GM12873 (cell line): ENCODE measurements around the gene UGT1A5.

ENCODE experiments used
- TF ChIP-seq, protein P1 (sequence below): IDR thresholded peaks from 2 replicates; pipeline ENCODE4 v1.5.1; 2012; ENCODE audit warnings: low read depth, mild to moderate bottlenecking, moderate library complexity, low read length, control low read depth; ENCODE audit not compliant: insufficient read depth; ENCODE audit errors: missing control alignments

The UGT1A5 gene

DNA sequence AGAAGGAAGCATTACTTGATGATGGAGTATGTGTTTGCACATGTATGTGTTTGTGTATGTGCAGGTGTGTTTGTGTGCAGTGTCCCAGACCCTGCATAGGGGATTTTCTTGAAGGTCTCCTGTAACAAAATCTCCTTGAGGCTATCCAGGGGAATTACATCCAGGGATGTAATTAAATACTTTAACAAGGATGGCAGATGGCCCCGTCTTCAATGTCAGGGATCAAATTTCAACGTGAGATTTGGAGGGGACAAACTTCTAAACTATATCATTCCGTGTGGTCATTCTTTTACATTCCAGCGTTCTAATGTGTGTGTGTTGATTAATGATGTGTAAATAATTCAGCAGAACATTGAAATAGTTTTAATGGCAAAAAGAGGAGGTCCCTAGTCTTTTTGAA, 37.7 kb upstream of the UGT1A5 start:
- TF ChIP-seq, protein P1, sequence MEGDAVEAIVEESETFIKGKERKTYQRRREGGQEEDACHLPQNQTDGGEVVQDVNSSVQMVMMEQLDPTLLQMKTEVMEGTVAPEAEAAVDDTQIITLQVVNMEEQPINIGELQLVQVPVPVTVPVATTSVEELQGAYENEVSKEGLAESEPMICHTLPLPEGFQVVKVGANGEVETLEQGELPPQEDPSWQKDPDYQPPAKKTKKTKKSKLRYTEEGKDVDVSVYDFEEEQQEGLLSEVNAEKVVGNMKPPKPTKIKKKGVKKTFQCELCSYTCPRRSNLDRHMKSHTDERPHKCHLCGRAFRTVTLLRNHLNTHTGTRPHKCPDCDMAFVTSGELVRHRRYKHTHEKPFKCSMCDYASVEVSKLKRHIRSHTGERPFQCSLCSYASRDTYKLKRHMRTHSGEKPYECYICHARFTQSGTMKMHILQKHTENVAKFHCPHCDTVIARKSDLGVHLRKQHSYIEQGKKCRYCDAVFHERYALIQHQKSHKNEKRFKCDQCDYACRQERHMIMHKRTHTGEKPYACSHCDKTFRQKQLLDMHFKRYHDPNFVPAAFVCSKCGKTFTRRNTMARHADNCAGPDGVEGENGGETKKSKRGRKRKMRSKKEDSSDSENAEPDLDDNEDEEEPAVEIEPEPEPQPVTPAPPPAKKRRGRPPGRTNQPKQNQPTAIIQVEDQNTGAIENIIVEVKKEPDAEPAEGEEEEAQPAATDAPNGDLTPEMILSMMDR = no peak

DNA sequence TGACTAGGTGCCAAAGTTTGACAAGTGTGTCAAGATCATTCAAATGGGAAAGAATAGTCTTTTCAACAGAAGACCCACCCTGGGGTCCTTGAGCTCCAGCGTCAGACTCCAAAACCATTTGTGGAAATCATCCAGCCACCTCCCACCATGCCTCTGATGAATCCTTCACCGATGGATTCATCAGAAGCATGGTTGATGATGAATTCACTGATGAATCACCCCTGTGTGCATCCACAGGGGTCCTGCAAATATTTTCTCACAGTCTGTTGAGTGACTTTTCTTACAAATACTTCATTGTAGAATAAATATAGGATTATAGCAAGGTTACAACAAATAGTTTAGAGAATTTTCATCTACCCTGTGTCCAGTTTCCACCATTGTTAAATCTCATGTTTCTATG, 36.7 kb upstream of the UGT1A5 start:
- TF ChIP-seq, protein P1 = no peak

DNA sequence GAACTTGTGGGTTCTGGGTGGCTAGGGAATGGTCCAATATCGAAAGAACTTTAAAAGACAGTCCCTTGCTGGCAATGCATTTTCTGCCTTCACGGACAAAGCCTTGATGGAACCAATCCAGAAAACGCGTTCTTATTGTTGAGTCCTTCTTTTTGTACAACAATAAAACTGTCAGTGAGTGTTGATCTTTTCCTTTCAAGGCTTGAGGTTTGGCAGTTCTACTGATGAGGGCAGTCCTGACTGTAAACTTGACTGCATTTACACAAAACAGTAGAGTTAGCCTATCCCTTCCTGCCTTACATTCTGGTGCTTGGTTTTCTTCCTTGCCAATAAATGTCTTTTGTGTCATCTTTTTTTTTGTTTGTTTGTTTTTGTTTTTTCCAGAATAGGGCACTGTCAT, 33.5 kb upstream of the UGT1A5 start:
- TF ChIP-seq, protein P1 = no peak

DNA sequence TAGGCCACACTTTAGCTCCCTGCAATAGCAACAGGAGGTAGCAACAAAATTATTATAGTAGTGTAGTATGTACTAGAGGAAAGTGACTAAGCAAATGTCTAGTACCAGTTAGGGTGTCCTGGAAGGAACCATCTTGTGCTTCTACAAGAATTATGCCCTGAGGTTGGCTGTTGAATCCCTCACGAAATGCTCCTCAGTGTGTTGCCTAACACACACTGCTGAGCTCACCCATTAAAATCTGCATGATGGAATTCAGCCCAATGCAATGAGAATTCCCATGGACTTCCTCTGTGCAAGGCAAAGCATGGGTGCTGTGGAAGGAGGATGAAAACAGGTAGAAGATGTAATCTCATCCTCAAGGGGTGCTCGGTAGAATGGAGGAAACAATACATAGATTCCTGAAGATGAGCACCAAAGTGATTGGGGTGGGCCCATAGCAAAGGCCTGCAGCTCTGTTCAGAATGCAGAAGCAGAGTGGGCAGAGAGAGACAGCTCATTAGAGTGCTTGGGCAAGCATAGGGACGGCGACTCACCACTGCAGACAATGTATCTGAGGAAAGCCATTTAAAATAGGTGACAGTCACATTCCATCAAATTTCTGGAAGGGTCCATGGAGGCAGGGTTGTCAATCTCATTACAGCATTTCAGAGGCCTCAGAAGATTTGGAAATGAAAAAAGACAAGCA, 32.2 kb upstream of the UGT1A5 start:
- TF ChIP-seq, protein P1 = no peak

DNA sequence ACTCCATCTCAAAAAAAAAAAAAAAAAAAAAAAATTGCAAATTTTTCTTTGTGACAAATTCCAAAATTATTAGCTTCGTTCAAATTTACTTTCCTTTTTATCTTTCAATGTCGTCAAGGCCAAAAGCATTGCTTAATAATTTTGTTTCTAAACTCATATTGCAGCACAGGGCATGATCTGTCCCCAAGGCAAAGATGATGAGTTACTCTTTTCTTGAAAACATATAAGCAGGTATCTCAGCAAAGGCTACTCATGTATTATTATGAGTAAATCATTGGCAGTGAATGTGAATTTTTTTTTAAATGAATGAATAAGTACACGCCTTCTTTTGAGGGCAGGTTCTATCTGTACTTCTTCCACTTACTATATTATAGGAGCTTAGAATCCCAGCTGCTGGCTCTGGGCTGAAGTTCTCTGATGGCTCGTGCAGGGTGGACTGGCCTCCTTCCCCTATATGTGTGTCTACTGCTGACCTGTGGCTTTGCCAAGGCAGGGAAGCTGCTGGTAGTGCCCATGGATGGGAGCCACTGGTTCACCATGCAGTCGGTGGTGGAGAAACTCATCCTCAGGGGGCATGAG, 31.1 kb upstream of the UGT1A5 start, which contains the start of gene UGT1A7:
TSS of gene UGT1A7 (plus strand) at position 381 of the 579 bp plus-strand sequence. CDS start at position 418, 37 bp downstream.
- TF ChIP-seq, protein P1 = no peak

DNA sequence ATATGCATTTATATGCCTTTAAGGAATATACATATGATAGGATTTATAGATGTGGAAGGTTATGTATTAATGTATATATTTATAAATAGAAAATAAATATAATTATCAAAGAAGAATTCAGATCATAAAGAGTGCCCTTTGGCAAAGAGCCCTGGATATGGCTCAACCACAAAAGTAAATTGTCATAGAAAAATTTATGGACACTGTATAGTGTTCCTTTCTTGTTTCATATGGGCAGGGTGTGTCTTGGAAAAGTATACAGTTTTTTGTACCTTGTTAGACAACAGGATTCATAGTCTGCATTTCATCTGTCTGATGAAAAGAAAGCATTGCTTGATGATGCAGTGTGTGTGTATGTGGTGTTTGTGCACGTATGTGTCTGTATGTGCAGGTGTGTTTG, 28.1 kb upstream of the UGT1A5 start:
- TF ChIP-seq, protein P1 = no peak

DNA sequence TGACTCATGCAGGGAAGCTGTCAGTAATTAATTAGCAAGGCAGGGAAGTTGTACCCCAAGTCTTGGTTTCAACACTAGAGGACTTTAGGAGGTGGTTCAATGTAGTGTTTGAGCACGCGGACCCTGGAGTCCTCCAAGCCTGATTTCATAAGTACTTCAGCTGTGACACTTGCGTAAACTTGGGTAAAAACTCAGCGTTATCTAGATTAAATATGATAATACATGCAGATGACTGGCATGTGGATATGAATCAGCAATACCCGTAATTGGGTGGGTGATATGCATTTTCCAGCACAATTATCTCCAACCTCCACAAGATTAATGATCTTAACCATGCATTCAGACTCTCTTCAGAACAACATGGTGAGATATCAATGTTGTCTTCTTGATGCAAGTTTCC, 25.8 kb upstream of the UGT1A5 start:
- TF ChIP-seq, protein P1 = no peak
